IgD-negative memory B cell (primary cell): ENCODE measurements around the gene SLC7A8. TPM values are rescaled to one million over a fixed set of nuclear protein-coding genes. Genes with fewer than 3 reads are reported as not detected.
A peak's percentile ranks its signal among the peaks of the same experiment; 100 is the strongest.

Source experiments
- H3K27ac Mint-ChIP-seq, 3 donors: one replicate each; pipeline ENCODE4 v1.8.0; 2020 to 2022; ENCODE audit warnings: mild to moderate bottlenecking in 3 of 3, mixed read lengths in 3 of 3, moderate library complexity in 1 of 3
- H3K27me3 Mint-ChIP-seq: one replicate; pipeline ENCODE4 v1.8.0; 2021; ENCODE audit warnings: mixed read lengths
- H3K36me3 Mint-ChIP-seq: one replicate; pipeline ENCODE4 v1.8.0; 2020; ENCODE audit warnings: mild to moderate bottlenecking, mixed read lengths
- H3K4me1 Mint-ChIP-seq, 3 donors: one replicate each; pipeline ENCODE4 v1.8.0; 2020 to 2022; ENCODE audit warnings: mixed read lengths in 3 of 3, mild to moderate bottlenecking in 1 of 3
- H3K4me3 Mint-ChIP-seq, 4 donors: one replicate each; pipeline ENCODE4 v1.8.0; 2020 to 2022; ENCODE audit warnings: mild to moderate bottlenecking in 4 of 4, mixed read lengths in 4 of 4, moderate library complexity in 3 of 4
- H3K9me3 Mint-ChIP-seq, 3 donors: one replicate each; pipeline ENCODE4 v1.8.0; 2020 to 2021; ENCODE audit warnings: mixed read lengths in 3 of 3, mild to moderate bottlenecking in 1 of 3
- polyA plus RNA-seq: library from polyadenylated mRNA; unstranded; fragments of 300-500 nt; fragmentation: Illumina TruSeq; gene quantifications from one replicate; pipeline ENCODE4 v1.2.3, GENCODE V29; 2021

SLC7A8 gene
- polyA plus RNA-seq, 1 donor from 2014 or later: 0.25 TPM

DNA sequence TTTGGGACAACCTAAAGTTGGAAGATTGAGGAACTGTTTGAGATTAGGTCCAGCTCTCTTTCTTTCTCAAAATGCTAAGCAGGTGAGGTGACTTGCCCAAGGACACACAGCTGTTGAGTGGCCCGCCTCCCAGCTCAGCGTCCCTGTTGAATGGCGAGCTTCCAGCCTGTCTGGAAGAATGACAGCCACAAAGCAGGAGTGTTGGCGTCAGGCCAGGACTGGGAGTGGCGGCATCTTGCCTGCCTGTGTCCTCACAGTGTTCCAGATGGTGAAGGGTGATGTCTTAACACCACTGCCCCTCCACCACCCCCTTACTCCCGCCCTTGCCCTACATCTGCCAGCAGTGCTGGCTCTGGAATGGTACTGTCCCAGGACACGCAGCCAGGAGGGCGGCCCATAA, 60.0 kb downstream of the SLC7A8 start:
- H3K4me1 Mint-ChIP-seq: peaks cover 29 to 37% (median 36%) of the 10 kb centered on the region in 3 donors

DNA sequence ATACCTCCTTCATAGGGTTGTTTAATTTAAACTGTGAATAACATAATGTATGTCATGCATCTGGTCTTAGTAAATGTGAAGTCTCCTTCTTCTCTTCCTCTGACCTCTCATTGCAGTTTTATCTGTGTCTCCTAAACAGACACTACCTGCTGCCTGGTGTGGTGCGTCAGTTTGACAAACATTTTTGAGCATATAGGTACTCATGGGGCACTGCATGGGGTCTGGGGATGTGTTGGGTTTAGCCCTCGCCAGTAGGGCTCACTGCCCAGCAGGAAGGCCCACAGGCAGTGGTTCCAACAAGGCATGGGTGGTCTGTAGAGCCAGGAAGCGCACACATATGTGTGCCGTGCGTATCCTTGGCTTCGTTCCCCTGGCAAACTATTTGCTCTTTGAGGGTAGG, 61.4 kb downstream of the SLC7A8 start:
- peaks cover 29 to 34% (median 29%) of the 10 kb centered on the region in 3 donors for H3K4me1 Mint-ChIP-seq
- H3K27ac Mint-ChIP-seq: peak overlapping the region in 2 of 3 donors; percentile 33 to 88
- peak overlapping the region in 1 of 4 donors; percentile 72 for H3K4me3 Mint-ChIP-seq

More for the DNA sequence above, 60.0 kb downstream of the SLC7A8 start:
- Mint-ChIP-seq H3K36me3 (peaks cover 2% of the 10 kb centered on the region), H3K27ac (no peak overlapping the region), H3K4me3 (no peak overlapping the region), H3K9me3 (no peaks in the 10 kb centered on the region), H3K27me3 (no peaks in the 10 kb centered on the region)

GRCh38 chr14:23121361-23121771, 62.1 kb downstream of the SLC7A8 start:
- Mint-ChIP-seq H3K27me3 (peaks cover 4% of the 10 kb centered on the region), H3K36me3 (peaks cover 2% of the 10 kb centered on the region), H3K4me3 (peak overlapping the region; percentile 31 to 86 (median 79)), H3K27ac (peak overlapping the region; percentile 77 to 88 (median 82)), H3K4me1 (peaks cover 29 to 34% (median 29%) of the 10 kb centered on the region in 3 donors), H3K9me3 (no peaks in the 10 kb centered on the region)

More for the DNA sequence above, 61.4 kb downstream of the SLC7A8 start:
- peaks cover 2% of the 10 kb centered on the region for H3K36me3 Mint-ChIP-seq
- no peaks in the 10 kb centered on the region for H3K9me3 Mint-ChIP-seq
- H3K27me3 Mint-ChIP-seq: no peaks in the 10 kb centered on the region

DNA sequence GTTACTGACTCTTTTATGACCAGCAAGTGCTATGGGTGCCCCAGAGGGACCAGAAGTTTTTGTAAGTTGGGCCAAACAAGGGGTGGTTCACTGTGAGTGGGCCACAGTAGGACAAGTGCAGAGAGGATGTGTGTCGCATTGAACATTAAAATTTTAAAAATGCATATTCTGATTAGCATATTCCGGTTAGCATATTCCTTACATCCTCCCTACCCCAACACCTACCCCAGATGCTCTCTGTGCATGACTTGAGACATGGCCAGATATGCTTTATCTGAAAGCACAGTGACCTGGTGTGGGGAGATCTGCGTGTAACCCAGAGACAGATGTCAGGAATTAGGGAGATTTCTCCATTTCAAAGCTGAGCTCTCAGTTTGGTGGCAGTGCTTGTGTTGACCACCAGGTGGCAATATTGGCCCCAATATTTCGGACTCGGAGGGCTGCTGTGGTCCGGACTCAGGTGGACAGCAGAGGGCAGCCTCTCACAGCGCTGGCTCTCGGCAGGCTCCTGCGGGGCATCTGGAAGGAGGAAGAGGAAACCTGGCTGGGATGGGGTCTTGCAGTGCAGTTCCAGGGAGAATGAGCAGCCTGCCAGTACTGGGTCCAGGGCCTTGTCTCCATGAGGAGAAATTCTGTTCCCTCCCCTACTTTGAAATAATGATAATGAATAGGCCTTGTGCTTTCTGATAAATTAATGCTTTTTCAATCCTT, 62.8 kb downstream of the SLC7A8 start:
- Mint-ChIP-seq H3K4me3 (peak overlapping the region; percentile 31 to 86 (median 79)), H3K4me1 (peaks cover 29 to 34% (median 29%) of the 10 kb centered on the region in 3 donors), H3K27me3 (peaks cover 4% of the 10 kb centered on the region), H3K36me3 (peaks cover 2% of the 10 kb centered on the region), H3K27ac (peak overlapping the region; percentile 77 to 94 (median 82)), H3K9me3 (no peaks in the 10 kb centered on the region)

GRCh38 chr14:23119363-23120327, 63.8 kb downstream of the SLC7A8 start:
- H3K27ac Mint-ChIP-seq: peak overlapping the region; percentile 80 to 94 (median 82)
- peaks cover 29 to 36% (median 29%) of the 10 kb centered on the region in 3 donors for H3K4me1 Mint-ChIP-seq
- H3K4me3 Mint-ChIP-seq: peak overlapping the region; percentile 16 to 86 (median 62)
- peaks cover 10% of the 10 kb centered on the region for H3K27me3 Mint-ChIP-seq
- H3K9me3 Mint-ChIP-seq: no peaks in the 10 kb centered on the region
- peaks cover 2% of the 10 kb centered on the region for H3K36me3 Mint-ChIP-seq

GRCh38 chr14:23118506-23119362, 64.7 kb downstream of the SLC7A8 start, which contains the start of gene CEBPE:
CEBPE (minus strand) TSS chr14:23119255; CDS start chr14:23119091, 164 bp downstream.
- Mint-ChIP-seq H3K4me1 (peaks cover 23 to 39% (median 25%) of the 10 kb centered on the region in 3 donors), H3K9me3 (no peaks in the 10 kb centered on the region), H3K4me3 (peak within 1 kb of the TSS; percentile 16 to 86 (median 62)), H3K36me3 (peaks cover 2% of the 10 kb centered on the region), H3K27ac (peak within 1 kb of the TSS; percentile 80 to 94 (median 82)), H3K27me3 (peaks cover 13% of the 10 kb centered on the region)

DNA sequence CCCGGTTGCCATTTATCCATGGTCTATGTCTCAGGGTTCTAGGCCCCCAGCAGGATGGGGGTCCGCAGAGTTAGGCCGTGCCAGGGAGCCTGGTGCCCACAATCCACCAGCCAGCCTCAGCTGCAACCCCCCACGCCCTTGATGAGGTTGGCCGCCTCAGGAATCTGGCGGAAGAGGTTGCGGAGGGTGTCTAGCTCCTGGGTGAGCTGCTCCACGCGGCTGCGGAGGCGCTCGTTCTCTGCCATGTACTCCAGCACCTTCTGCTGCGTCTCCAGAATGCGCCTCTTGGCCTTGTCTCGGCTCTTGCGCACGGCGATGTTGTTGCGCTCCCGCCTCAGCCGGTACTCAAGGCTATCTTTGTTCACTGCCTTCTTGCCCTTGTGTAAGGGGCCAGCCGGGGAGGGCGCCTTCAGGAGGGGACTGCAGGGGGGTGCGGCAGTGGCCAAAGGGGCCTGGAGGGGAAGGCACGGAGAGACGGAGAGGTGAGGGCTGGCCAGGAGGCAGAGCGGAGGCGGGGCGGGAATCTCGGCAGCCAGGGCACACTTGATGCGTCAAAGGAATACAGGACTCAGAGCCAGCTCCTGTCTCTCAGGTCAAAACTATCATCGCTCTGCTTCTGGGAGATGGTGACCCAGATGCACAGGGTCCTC, 66.0 kb downstream of the SLC7A8 start:
- Mint-ChIP-seq H3K9me3 (no peaks in the 10 kb centered on the region), H3K36me3 (peaks cover 2% of the 10 kb centered on the region), H3K27me3 (peaks cover 13% of the 10 kb centered on the region), H3K27ac (peak overlapping the region in 1 of 3 donors; percentile 73), H3K4me1 (peaks cover 23 to 39% (median 24%) of the 10 kb centered on the region in 3 donors), H3K4me3 (no peak overlapping the region)

DNA sequence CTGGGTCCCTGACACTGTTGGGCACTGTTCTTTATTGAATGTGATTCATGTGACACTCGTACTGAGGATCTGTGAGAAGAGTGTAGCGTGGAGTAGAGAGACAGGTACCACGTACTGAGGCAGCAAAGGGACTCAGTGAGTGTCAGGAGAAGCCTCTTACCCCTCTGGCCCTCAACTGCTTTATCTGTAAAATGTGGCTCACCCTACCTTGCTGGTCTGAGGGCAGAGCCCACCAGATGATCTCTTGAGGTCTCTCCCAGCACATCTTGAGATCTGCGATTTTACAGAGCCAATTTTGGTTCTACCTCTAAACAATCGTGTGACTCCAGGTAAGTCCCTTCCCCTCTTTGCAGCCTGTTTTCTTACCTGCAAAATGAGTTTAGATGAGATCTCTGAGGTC, 67.5 kb downstream of the SLC7A8 start:
- H3K4me1 Mint-ChIP-seq: peaks cover 12 to 27% (median 14%) of the 10 kb centered on the region in 3 donors
- H3K27ac Mint-ChIP-seq: no peak overlapping the region
- no peaks in the 10 kb centered on the region for H3K9me3 Mint-ChIP-seq
- no peak overlapping the region for H3K4me3 Mint-ChIP-seq
- H3K27me3 Mint-ChIP-seq: peaks cover 13% of the 10 kb centered on the region
- peaks cover 2% of the 10 kb centered on the region for H3K36me3 Mint-ChIP-seq

DNA sequence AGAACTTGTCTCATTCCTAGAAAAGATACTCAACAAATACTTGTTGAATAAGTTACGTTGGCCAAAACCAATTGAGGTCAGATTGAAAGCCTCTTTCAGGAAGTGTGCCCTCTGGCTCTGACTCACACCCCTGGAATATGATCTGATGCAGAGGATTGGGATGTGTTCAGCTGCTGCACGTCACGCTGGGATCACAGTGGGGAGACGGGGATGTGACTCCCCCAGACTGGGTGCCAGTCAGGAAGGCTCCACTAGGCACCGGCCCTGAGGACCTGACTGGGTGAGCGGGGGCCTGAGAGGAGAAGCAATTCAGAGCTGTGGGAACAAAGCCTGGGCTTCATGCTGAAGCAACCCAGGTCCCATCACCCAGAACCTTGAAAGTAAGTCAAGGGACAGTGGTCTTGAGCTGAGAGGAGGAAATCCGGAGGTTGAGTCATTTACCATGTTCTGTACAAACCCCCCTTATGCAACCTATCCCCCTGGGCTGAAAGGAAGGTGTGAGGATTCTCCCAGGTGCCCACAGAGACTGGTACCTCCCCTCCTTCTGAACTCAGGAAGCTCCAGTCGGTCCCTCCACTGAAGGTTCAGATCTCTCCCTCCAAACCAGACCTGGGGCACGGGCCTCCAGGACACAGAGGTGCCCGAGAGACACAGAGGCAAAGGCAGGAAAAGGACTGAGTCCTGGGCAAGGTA, 68.3 kb downstream of the SLC7A8 start:
- Mint-ChIP-seq H3K27ac (no peak overlapping the region), H3K4me3 (no peak overlapping the region), H3K36me3 (peaks cover 2% of the 10 kb centered on the region)

DNA sequence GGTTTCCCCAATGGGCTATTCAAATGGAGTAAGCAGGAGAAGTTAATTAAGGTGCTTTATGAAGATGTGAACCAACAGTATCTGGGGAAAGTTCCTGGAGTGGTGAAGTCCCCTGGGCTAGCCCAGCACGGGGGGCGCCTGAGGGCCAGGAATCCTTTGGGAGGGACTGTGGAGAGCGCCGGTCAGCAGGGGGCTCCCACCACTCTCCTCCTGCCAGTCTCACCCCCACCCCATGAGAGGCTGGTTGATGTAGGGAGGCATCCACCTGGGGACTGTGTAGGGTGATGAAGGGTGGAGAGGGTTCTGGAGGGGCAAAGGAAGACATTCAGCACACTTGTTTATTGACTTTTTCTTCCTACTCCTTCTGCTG, 68.8 kb downstream of the SLC7A8 start:
- Mint-ChIP-seq H3K4me3 (no peak overlapping the region), H3K36me3 (peaks cover 2% of the 10 kb centered on the region), H3K27me3 (peaks cover 13% of the 10 kb centered on the region), H3K27ac (no peak overlapping the region), H3K4me1 (peaks cover 0 to 15% (median 3%) of the 10 kb centered on the region in 3 donors), H3K9me3 (no peaks in the 10 kb centered on the region)

More for the DNA sequence above, 68.3 kb downstream of the SLC7A8 start:
- H3K9me3 Mint-ChIP-seq: no peaks in the 10 kb centered on the region
- peaks cover 13% of the 10 kb centered on the region for H3K27me3 Mint-ChIP-seq
- H3K4me1 Mint-ChIP-seq: peaks cover 5 to 20% (median 6%) of the 10 kb centered on the region in 3 donors

DNA sequence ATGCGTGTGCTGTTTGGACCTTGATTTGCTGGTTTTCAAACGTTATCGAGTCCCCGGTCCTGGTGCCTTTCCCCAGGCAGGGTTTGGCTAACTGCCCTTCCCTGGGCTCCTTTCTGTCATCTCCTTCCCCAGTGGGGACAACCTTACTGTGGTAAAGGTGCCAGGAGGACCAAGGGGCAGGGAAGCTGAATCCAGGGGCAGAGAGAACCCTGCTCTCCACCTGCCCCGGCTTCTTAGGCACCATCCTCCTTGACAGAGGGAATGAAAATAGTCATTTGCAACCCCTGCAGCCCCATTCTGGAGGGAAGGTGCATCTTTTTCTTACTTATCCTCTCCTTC, 69.4 kb downstream of the SLC7A8 start:
- Mint-ChIP-seq H3K9me3 (no peaks in the 10 kb centered on the region), H3K27ac (no peak overlapping the region), H3K4me1 (peaks cover 0 to 10% (median 1%) of the 10 kb centered on the region in 3 donors), H3K36me3 (no peaks in the 10 kb centered on the region), H3K27me3 (peaks cover 13% of the 10 kb centered on the region), H3K4me3 (no peak overlapping the region)

- Mint-ChIP-seq H3K36me3 (no peaks in the 10 kb centered on the region), H3K4me3 (no peak overlapping the region), H3K4me1 (peaks cover 0 to 9% (median 0%) of the 10 kb centered on the region in 3 donors), H3K27me3 (peaks cover 13% of the 10 kb centered on the region), H3K27ac (no peak overlapping the region), H3K9me3 (no peaks in the 10 kb centered on the region)
These were observed 69.9 kb downstream of the SLC7A8 start for GRCh38 chr14:23113431-23114119.
